GM23338 (cell line): ENCODE measurements around the gene ANTXR2.

Experiments used
- CREB1 ChIP-seq: fragments of 250-450 bp; sonication (Bioruptor Pico); IDR thresholded peaks from 2 replicates; pipeline ENCODE4 v1.5.0; 2020; ENCODE audit warnings: low read depth, mild to moderate bottlenecking, moderate library complexity
- CTCF ChIP-seq, 2 experiments: fragments of 200-600 bp in 1 of 2; sonication (generic) in 1 of 2; conservative IDR thresholded peaks; 2 replicates each; pipeline versions ENCODE4 v1.5.1 to v1.6.1; 2016 to 2017; ENCODE audit warnings: antibody characterized with exemption in 2 of 2, low read depth in 2 of 2, mild to moderate bottlenecking in 2 of 2, moderate library complexity in 1 of 2
- ETS1 ChIP-seq: IDR thresholded peaks from 2 replicates; pipeline ENCODE4 v1.6.1; 2016; ENCODE audit warnings: antibody characterized with exemption
- EZH2 ChIP-seq: fragments of 200-600 bp; sonication (generic); IDR thresholded peaks from one replicate; pipeline ENCODE4 v1.8.0; 2017; ENCODE audit warnings: antibody characterized with exemption, mild to moderate bottlenecking, low read depth; ENCODE audit not compliant: unreplicated experiment
- EZH2phosphoT487 ChIP-seq: fragments of 200-600 bp; sonication (generic); IDR thresholded peaks from one replicate; pipeline ENCODE4 v1.8.1; 2018; ENCODE audit warnings: antibody characterized with exemption; ENCODE audit not compliant: unreplicated experiment
- JUNB ChIP-seq: IDR thresholded peaks from one replicate; pipeline ENCODE4 v1.6.1; 2016; ENCODE audit warnings: antibody characterized with exemption; ENCODE audit not compliant: unreplicated experiment
- POLR2AphosphoS5 ChIP-seq: IDR thresholded peaks from 2 replicates; pipeline ENCODE4 v1.6.1; 2016; ENCODE audit warnings: antibody characterized with exemption, low read depth
- REST ChIP-seq: IDR thresholded peaks from one replicate; pipeline ENCODE4 v1.6.1; 2018; ENCODE audit warnings: antibody characterized with exemption; ENCODE audit not compliant: unreplicated experiment
- ZNF114 ChIP-seq: fragments of 250-450 bp; sonication (Bioruptor Pico); IDR thresholded peaks from 2 replicates; pipeline ENCODE4 v1.5.0; 2020; ENCODE audit warnings: mild to moderate bottlenecking, moderate library complexity
- ZNF331 ChIP-seq: fragments of 250-450 bp; sonication (Bioruptor Pico); IDR thresholded peaks from 2 replicates; pipeline ENCODE4 v1.5.0; 2020; ENCODE audit warnings: low read depth, mild to moderate bottlenecking, moderate library complexity

GRCh38 chr4:79875344-79875899 lies 197.6 kb downstream of the ANTXR2 start:
- TF ChIP-seq EZH2 (no peak), ZNF331 (CRISPR knock-in tag) (no peak), CTCF (conservative IDR thresholded peaks at IDR 0.05; ENCODE audit: low read depth in 2 of 2) (no peak), CREB1 (CRISPR knock-in tag) (no peak), JUNB (no peak), ZNF114 (CRISPR knock-in tag) (no peak), REST (no peak), EZH2phosphoT487 (no peak), POLR2AphosphoS5 (no peak), ETS1 (no peak)
